IMR-90 (cell line): Measurements from ENCODE around the gene C1orf167. TPM values are rescaled to one million over a fixed set of nuclear protein-coding genes. Genes with fewer than 3 reads are reported as not detected.
A peak's percentile ranks its signal among the peaks of the same experiment; 100 is the strongest.

Experiments
- ATAC-seq: fragments of 200-7000 bp; cut with Tn5 transposase; 2 replicates; pipeline ENCODE4 v1.9.1; 2020; ENCODE audit warnings: low read depth, mild to moderate bottlenecking, moderate library complexity
- BruUV-seq: library from RNA; stranded (reverse); fragments of 400-500 nt; replicated peaks from 2 replicates; lab custom pipeline; 2021; lab: Mats Ljungman, UMichigan
- CTCF ChIA-PET: fragments of 300-600 bp; formaldehyde crosslinking; extraction: SDS; loops from one replicate; lab custom pipeline; 2021; ENCODE audit warnings: antibody characterized with exemption; lab: Yijun Ruan, JAX
- POLR2A ChIA-PET: fragments of 300-600 bp; sonication (Branson Sonifier 250); formaldehyde crosslinking; loops from one replicate; lab custom pipeline; 2022; ENCODE audit warnings: antibody characterized with exemption; ENCODE audit not compliant: unreplicated experiment; lab: Charles Lee
- DNase-seq: peaks from one replicate; pipeline ENCODE4 v3.0.0; 2013
- H2AFZ ChIP-seq: replicated peaks from 2 replicates; pipeline ENCODE3; 2013; ENCODE audit warnings: low read length, mild to moderate bottlenecking; ENCODE audit not compliant: poor library complexity
- H2AK5ac ChIP-seq: 2 replicates; pipeline ENCODE4 v1.6.1; 2013; ENCODE audit warnings: low read depth, low read length, inconsistent platforms
- H2AK9ac ChIP-seq: replicated peaks from 2 replicates; pipeline ENCODE3; 2013; ENCODE audit warnings: mild to moderate bottlenecking, low read depth, low read length, moderate library complexity; ENCODE audit not compliant: poor library complexity
- H2BK120ac ChIP-seq: 2 replicates; pipeline ENCODE4 v1.6.1; 2013; ENCODE audit warnings: low read depth, low read length, inconsistent platforms
- H2BK15ac ChIP-seq: 3 replicates; pipeline ENCODE4 v1.6.1; 2013; ENCODE audit warnings: low read depth, low read length, inconsistent platforms
- H2BK20ac ChIP-seq: 2 replicates; pipeline ENCODE4 v1.6.1; 2013; ENCODE audit warnings: low read depth, mild to moderate bottlenecking, inconsistent platforms, low read length, moderate library complexity
- H2BK5ac ChIP-seq: 2 replicates; pipeline ENCODE4 v1.6.1; 2013; ENCODE audit warnings: mild to moderate bottlenecking, low read depth, low read length, inconsistent platforms; ENCODE audit not compliant: poor library complexity, severe bottlenecking
- H3K14ac ChIP-seq: replicated peaks from 2 replicates; pipeline ENCODE4 v1.6.1; 2013; ENCODE audit warnings: low read depth, low read length, inconsistent platforms
- H3K18ac ChIP-seq: 2 replicates; pipeline ENCODE4 v1.6.1; 2013; ENCODE audit warnings: low read depth, low read length, control low read depth
- H3K23ac ChIP-seq: 2 replicates; pipeline ENCODE4 v1.6.1; 2013; ENCODE audit warnings: low read depth, low read length, inconsistent platforms
- H3K27ac ChIP-seq: 2 replicates; pipeline ENCODE4 v1.5.1; 2013; ENCODE audit warnings: mild to moderate bottlenecking, control low read depth, low read length; ENCODE audit not compliant: insufficient read depth
- H3K27me3 ChIP-seq: 2 replicates; pipeline ENCODE4 v1.6.1; 2013; ENCODE audit warnings: low read length; ENCODE audit not compliant: control insufficient read depth, insufficient read depth
- H3K36me3 ChIP-seq: 2 replicates; pipeline ENCODE4 v1.6.1; 2013; ENCODE audit warnings: low read length, mixed read lengths; ENCODE audit not compliant: control insufficient read depth, insufficient read depth
- H3K4ac ChIP-seq: 2 replicates; pipeline ENCODE4 v1.6.1; 2013; ENCODE audit warnings: low read depth, low read length, inconsistent platforms
- H3K4me1 ChIP-seq: 2 replicates; pipeline ENCODE4 v1.6.1; 2013; ENCODE audit warnings: low read length, mixed read lengths; ENCODE audit not compliant: control insufficient read depth, insufficient read depth
- H3K4me2 ChIP-seq: 2 replicates; pipeline ENCODE4 v1.6.1; 2013; ENCODE audit warnings: low read depth, mild to moderate bottlenecking, control low read depth, low read length, moderate library complexity
- H3K4me3 ChIP-seq: 2 replicates; pipeline ENCODE4 v1.5.1; 2013; ENCODE audit warnings: low read depth, mild to moderate bottlenecking, control low read depth, low read length, moderate library complexity; ENCODE audit not compliant: insufficient read depth
- H3K56ac ChIP-seq: 2 replicates; pipeline ENCODE4 v1.6.1; 2013; ENCODE audit warnings: low read length, inconsistent platforms; ENCODE audit not compliant: insufficient read depth; ENCODE audit errors: extremely low read depth
- H3K79me1 ChIP-seq, 2 experiments: 2 replicates each; pipeline ENCODE4 v1.6.1; 2013; ENCODE audit warnings: low read length in 2 of 2, inconsistent platforms in 1 of 2, low read depth in 1 of 2
- H3K9ac ChIP-seq: 2 replicates; pipeline ENCODE4 v1.6.1; 2013; ENCODE audit warnings: low read depth, low read length, control low read depth
- H3K9me1 ChIP-seq: 2 replicates; pipeline ENCODE4 v1.6.1; 2013; ENCODE audit warnings: low read length, inconsistent platforms; ENCODE audit not compliant: insufficient read depth
- H3K9me3 ChIP-seq: 2 replicates; pipeline ENCODE4 v1.6.1; 2013; ENCODE audit warnings: low read length; ENCODE audit not compliant: control insufficient read depth, insufficient read depth
- H4K20me1 ChIP-seq: 2 replicates; pipeline ENCODE4 v1.6.1; 2013; ENCODE audit warnings: low read length, inconsistent platforms; ENCODE audit not compliant: insufficient read depth
- H4K5ac ChIP-seq: 2 replicates; pipeline ENCODE4 v1.6.1; 2013; ENCODE audit warnings: mild to moderate bottlenecking, low read depth, low read length, control low read depth
- H4K8ac ChIP-seq, 2 experiments: 2 replicates each; pipeline ENCODE4 v1.6.1; 2013; ENCODE audit warnings: low read depth in 2 of 2, low read length in 2 of 2, control low read depth in 1 of 2, inconsistent platforms in 1 of 2
- H4K91ac ChIP-seq: 2 replicates; pipeline ENCODE4 v1.6.1; 2013; ENCODE audit warnings: low read depth, low read length, inconsistent platforms; ENCODE audit not compliant: insufficient read depth
- CEBPB ChIP-seq: IDR thresholded peaks from 2 replicates; pipeline ENCODE4 v1.6.1; 2012; ENCODE audit warnings: low read depth, low read length, improper control_type of control experiment
- MAFK ChIP-seq: IDR thresholded peaks from 2 replicates; pipeline ENCODE4 v1.6.1; 2012; ENCODE audit warnings: low read depth, low read length, improper control_type of control experiment
- NFE2L2 ChIP-seq: fragments of 150-350 bp; IDR thresholded peaks from 2 replicates; pipeline ENCODE4 v1.6.1; 2016; ENCODE audit warnings: low read depth, mild to moderate bottlenecking, low read length
- RCOR1 ChIP-seq: IDR thresholded peaks from 2 replicates; pipeline ENCODE4 v1.6.1; 2012; ENCODE audit warnings: mild to moderate bottlenecking, low read length, improper control_type of control experiment; ENCODE audit not compliant: insufficient replicate concordance
- WGBS, 2 experiments: methylation state at CpG; one replicate each; pipeline versions ENCODE4 v1.1.5 to v1.1.7; 2013; ENCODE audit warnings: missing lambda C conversion rate in 2 of 2; ENCODE audit not compliant: insufficient read length in 1 of 2; ENCODE audit errors: extremely low coverage in 2 of 2; 5-methylcytosine and 5-hydroxymethylcytosine counted together
- dilution Hi-C: fragments of 300-500 bp; cut with HindIII; formaldehyde crosslinking; loops from one replicate; pipeline ENCODE4 v1.14.3; 2018; ENCODE audit warnings: low sequenced_read_pairs; ENCODE audit not compliant: unreplicated experiment
- in situ Hi-C: fragments of 300-500 bp; cut with MboI; formaldehyde crosslinking; loops from 3 replicates; pipeline ENCODE4 v1.14.3; 2019; ENCODE audit warnings: low sequenced_read_pairs, inconsistent platforms, mixed read lengths
- intact Hi-C: fragments of 100-400 bp; cut with micrococcal nuclease; formaldehyde crosslinking; loops from 2 replicates; pipeline ENCODE4 v1.10.0; 2022
- polyA plus RNA-seq, 3 experiments: library from polyadenylated mRNA; depleted of rRNA; stranded (reverse); fragments of >200 nt; gene quantifications; 2 replicates each; pipeline ENCODE4 v1.2.3, GENCODE V29; 2012; ENCODE audit warnings: low replicate concordance in 1 of 3
- total RNA-seq: library from RNA; depleted of rRNA; stranded (reverse); fragments of >200 nt; gene quantifications from 2 replicates; pipeline ENCODE4 v1.2.3, GENCODE V29; 2012
- TF ChIP-seq, protein P1 (sequence below): fragments of 150-350 bp; IDR thresholded peaks from 2 replicates; pipeline ENCODE4 v1.6.1; 2017; ENCODE audit warnings: mild to moderate bottlenecking, antibody characterized with exemption, low read length, low read depth

C1orf167 gene
- total and polyA plus RNA-seq, 2 of the 4 experiments (the other 2 are of a cell fraction): under 0.01 to 0.15 TPM

DNA sequence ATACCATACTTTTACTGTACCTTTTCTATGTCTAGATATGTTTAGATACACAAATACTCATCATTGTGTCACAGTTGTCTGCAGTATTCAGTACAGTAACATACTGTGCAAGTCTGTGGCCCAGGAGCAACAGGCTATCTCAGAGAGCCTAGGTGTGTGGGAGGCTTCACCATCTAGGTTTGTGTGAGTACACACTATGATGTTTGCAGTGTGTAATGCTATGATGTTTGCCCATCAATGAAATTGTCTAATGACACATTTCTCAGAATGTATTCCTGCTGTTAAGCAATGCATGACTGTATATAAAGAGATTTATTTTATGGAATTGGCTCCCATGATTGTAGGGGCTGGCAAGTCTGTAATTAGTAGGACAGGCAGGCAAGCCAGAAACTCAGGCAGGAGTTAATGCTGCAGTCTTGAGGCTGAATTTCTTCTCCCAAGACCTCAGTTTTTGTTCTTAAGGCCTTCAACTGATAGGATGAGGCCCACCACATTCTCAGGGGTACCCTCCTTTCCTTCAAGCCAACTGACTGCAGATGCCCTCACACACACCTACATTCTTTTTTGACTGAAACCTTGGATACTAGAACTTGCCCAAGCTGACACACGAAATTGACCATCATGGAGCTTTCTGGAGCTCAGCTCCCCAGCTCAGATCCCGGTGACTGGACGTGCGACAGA lies 33.7 kb upstream of the C1orf167 start:
- Histone ChIP-seq H3K14ac (no peak overlapping the region), H3K9me1 (peaks cover 10% of the 10 kb centered on the region), H3K4ac (no peak overlapping the region), H3K27me3 (peaks cover 7% of the 10 kb centered on the region), H3K4me3 (no peak overlapping the region), H4K91ac (no peak overlapping the region), H4K5ac (no peak overlapping the region), H2BK20ac (no peak overlapping the region), H4K8ac (no peak overlapping the region), H3K36me3 (no peaks in the 10 kb centered on the region), H3K79me1 (no peaks in the 10 kb centered on the region), H3K18ac (no peak overlapping the region), H3K4me1 (peaks cover 13% of the 10 kb centered on the region), H3K4me2 (no peak overlapping the region), H3K9me3 (no peaks in the 10 kb centered on the region), H2BK15ac (no peak overlapping the region), H3K27ac (no peak overlapping the region), H3K9ac (no peak overlapping the region), H2AK5ac (no peak overlapping the region), H2AFZ (no peak overlapping the region), H2BK5ac (no peak overlapping the region), H2BK120ac (no peak overlapping the region), H3K23ac (no peak overlapping the region), H4K20me1 (no peaks in the 10 kb centered on the region), H3K56ac (no peak overlapping the region), H2AK9ac (no peak overlapping the region)
- in situ Hi-C loops (no loop called here), intact Hi-C loops (no loop called here), dilution Hi-C loops (no loop called here)
- BruUV-seq: no TSS peak
- 92% methylated on average over 4 of the region's 4 CpGs; no CpG with 5 or more reads in 1 of the 2 experiments for WGBS, 2 experiments
- POLR2A ChIA-PET: no interaction called here
- CTCF ChIA-PET: no interaction called here
- DNase-seq (no peak), ATAC-seq (no peak)
- TF ChIP-seq RCOR1 (no peak), CEBPB (peak; percentile 30; the same call in 1 of the 2 replicates), MAFK (no peak), NFE2L2 (no peak)
- TF ChIP-seq, protein P1, sequence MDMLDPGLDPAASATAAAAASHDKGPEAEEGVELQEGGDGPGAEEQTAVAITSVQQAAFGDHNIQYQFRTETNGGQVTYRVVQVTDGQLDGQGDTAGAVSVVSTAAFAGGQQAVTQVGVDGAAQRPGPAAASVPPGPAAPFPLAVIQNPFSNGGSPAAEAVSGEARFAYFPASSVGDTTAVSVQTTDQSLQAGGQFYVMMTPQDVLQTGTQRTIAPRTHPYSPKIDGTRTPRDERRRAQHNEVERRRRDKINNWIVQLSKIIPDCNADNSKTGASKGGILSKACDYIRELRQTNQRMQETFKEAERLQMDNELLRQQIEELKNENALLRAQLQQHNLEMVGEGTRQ: no peak
